ENCODE data around the gene TRNT1. TPM values are rescaled to one million over a fixed set of nuclear protein-coding genes. Genes with fewer than 3 reads are reported as not detected.

TRNT1 gene
- total RNA-seq, 1 experiment from 2014 or later, result 22.8 TPM

- BruUV-seq (replicated peaks), result no TSS peak
- no peaks in the 10 kb centered on the region for H3K36me3 ChIP-seq (ENCODE audit: control insufficient read depth, insufficient read depth, low read length)
- H3K27ac ChIP-seq (ENCODE audit: low read length), result no peak overlapping the region
- intact Hi-C loops (cut with micrococcal nuclease; ENCODE audit: unreplicated experiment) (no loop called here), in situ Hi-C loops (cut with HindIII; ENCODE audit: low pct_unique_long_range_greater_than_20kb, low sequenced_read_pairs) (no loop called here)
- ATAC-seq, result no peak
- TF ChIP-seq TCF7L2 (IDR thresholded peaks at IDR 0.05; ENCODE audit: low read depth, low read length) (no peak), REST (IDR thresholded peaks at IDR 0.05; ENCODE audit: insufficient read depth in 1 of 2, low read depth in 2 of 2, low read length in 1 of 2) (no peak), CTCF (IDR thresholded peaks at IDR 0.05) (no peak), SIN3A (IDR thresholded peaks at IDR 0.05; ENCODE audit: borderline replicate concordance, insufficient read depth, low read depth, low read length) (no peak), POLR2AphosphoS5 (IDR thresholded peaks at IDR 0.05; ENCODE audit: low read depth, low read length) (no peak)
- DNase-seq (ENCODE audit: low read depth, low spot score), result no peak
- H3K27me3 ChIP-seq (ENCODE audit: control insufficient read depth, insufficient read depth, low read length), result no peaks in the 10 kb centered on the region; the same call in none of the 2 replicates
- ChIA-PET POLR2A (no interaction called here), CTCF (no interaction called here)
- H3K4me1 ChIP-seq (ENCODE audit: control insufficient read depth, insufficient read depth, low read length), result no peaks in the 10 kb centered on the region
- no peaks in the 10 kb centered on the region for H3K9me3 ChIP-seq (ENCODE audit: control insufficient read depth, insufficient read depth, low read depth, low read length)
- no peak overlapping the region for H3K4me3 ChIP-seq (ENCODE audit: low read depth in 2 of 2, low read length in 2 of 2)
Measured at GRCh38 chr3:3109407-3110298, 17.1 kb upstream of the TRNT1 start.

GRCh38 chr3:3110299-3110630 lies 16.5 kb upstream of the TRNT1 start, which contains the start of gene IL5RA:
Gene IL5RA (minus strand): TSS chr3:3110374. CDS start chr3:3104984, 5,390 bp downstream.
- ATAC-seq (no peak), DNase-seq (ENCODE audit: low read depth, low spot score) (no peak)
- no peaks in the 10 kb centered on the region; the same call in none of the 2 replicates for H3K27me3 ChIP-seq (ENCODE audit: control insufficient read depth, insufficient read depth, low read length)
- no peaks in the 10 kb centered on the region for H3K4me1 ChIP-seq (ENCODE audit: control insufficient read depth, insufficient read depth, low read length)
- in situ Hi-C loops (cut with HindIII; ENCODE audit: low pct_unique_long_range_greater_than_20kb, low sequenced_read_pairs), result no loop called here
- intact Hi-C loops (cut with micrococcal nuclease; ENCODE audit: unreplicated experiment), result no loop called here
- H3K36me3 ChIP-seq (ENCODE audit: control insufficient read depth, insufficient read depth, low read length), result no peaks in the 10 kb centered on the region
- H3K27ac ChIP-seq (ENCODE audit: low read length), result no peak within 1 kb of the TSS
- TF ChIP-seq TCF7L2 (IDR thresholded peaks at IDR 0.05; ENCODE audit: low read depth, low read length), result no peak
- TF ChIP-seq CTCF (IDR thresholded peaks at IDR 0.05), result no peak
- POLR2A ChIA-PET, result no interaction called here
- no peaks in the 10 kb centered on the region for H3K9me3 ChIP-seq (ENCODE audit: control insufficient read depth, insufficient read depth, low read depth, low read length)
- CTCF ChIA-PET, result no interaction called here
- BruUV-seq (replicated peaks), result no TSS peak
- H3K4me3 ChIP-seq (ENCODE audit: low read depth in 2 of 2, low read length in 2 of 2), result no peak within 1 kb of the TSS

All from Panc1 (cell line).